SK-N-MC (cell line): ENCODE data around the gene CASTOR2.

Experiments
- EZH2 ChIP-seq: fragments of 200-600 bp; sonication (generic); IDR thresholded peaks from one replicate; pipeline ENCODE4 v1.6.1; 2017; ENCODE audit warnings: antibody characterized with exemption
- POLR2AphosphoS5 ChIP-seq: IDR thresholded peaks from 2 replicates; pipeline ENCODE4 v1.6.1; 2012; ENCODE audit warnings: mild to moderate bottlenecking, low read depth, low read length, borderline replicate concordance

- TF ChIP-seq EZH2 (no peak), POLR2AphosphoS5 (no peak)
These were observed 86.0 kb downstream of the CASTOR2 start for GRCh38 chr7:75050501-75050900.
